GM12875 (cell line): ENCODE results near the gene ADTRP.

Experiments used
- H3K4me3 ChIP-seq: one replicate; pipeline ENCODE4 v1.5.1; 2011; ENCODE audit warnings: low read depth, low read length, control low read depth
- TF ChIP-seq, protein P1 (sequence below): IDR thresholded peaks from 2 replicates; pipeline ENCODE4 v1.5.1; 2011; ENCODE audit warnings: low read depth, mild to moderate bottlenecking, control low read depth, inconsistent platforms, low read length, moderate library complexity, borderline replicate concordance; ENCODE audit not compliant: insufficient read depth

The ADTRP gene

DNA sequence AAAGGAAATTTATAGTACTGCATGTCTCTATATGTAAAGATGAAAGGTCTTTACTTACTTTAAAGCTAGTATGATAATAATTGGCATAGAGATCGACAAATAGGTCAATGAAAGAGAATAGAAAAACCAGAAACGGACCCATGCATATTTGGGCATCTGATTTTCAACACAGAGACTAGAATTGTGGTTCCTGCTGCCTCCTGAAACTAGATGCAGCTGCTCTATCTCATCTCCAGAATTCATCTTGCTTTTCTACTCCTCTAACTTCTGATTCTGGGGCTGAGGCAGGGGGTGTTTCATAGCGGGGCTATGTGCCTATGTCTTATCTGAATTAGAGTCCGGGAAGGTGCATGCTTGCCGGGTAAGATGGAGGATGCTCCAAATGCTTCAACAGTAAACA is 105.9 kb downstream of the ADTRP start:
- H3K4me3 ChIP-seq, result no peak overlapping the region
- TF ChIP-seq, protein P1, sequence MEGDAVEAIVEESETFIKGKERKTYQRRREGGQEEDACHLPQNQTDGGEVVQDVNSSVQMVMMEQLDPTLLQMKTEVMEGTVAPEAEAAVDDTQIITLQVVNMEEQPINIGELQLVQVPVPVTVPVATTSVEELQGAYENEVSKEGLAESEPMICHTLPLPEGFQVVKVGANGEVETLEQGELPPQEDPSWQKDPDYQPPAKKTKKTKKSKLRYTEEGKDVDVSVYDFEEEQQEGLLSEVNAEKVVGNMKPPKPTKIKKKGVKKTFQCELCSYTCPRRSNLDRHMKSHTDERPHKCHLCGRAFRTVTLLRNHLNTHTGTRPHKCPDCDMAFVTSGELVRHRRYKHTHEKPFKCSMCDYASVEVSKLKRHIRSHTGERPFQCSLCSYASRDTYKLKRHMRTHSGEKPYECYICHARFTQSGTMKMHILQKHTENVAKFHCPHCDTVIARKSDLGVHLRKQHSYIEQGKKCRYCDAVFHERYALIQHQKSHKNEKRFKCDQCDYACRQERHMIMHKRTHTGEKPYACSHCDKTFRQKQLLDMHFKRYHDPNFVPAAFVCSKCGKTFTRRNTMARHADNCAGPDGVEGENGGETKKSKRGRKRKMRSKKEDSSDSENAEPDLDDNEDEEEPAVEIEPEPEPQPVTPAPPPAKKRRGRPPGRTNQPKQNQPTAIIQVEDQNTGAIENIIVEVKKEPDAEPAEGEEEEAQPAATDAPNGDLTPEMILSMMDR, result no peak

DNA sequence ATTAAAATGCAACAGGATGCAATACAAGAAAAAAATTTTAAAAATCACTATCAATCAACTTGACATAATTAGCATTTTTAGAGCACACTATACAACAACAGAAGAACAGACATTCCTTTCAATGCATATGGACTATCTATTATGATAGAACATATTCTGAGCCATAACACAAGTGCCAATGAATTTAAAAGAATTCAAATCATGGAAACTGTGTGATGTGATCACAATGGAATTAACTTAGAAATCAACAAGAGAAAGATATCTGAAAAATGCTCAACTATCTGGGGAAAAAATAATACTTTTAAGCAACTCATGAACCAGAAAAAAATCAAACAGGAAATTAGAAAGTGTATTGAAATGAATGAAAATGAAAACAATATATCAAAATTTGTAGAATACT is 106.3 kb downstream of the ADTRP start:
- TF ChIP-seq, protein P1, result no peak
- no peak overlapping the region for H3K4me3 ChIP-seq

DNA sequence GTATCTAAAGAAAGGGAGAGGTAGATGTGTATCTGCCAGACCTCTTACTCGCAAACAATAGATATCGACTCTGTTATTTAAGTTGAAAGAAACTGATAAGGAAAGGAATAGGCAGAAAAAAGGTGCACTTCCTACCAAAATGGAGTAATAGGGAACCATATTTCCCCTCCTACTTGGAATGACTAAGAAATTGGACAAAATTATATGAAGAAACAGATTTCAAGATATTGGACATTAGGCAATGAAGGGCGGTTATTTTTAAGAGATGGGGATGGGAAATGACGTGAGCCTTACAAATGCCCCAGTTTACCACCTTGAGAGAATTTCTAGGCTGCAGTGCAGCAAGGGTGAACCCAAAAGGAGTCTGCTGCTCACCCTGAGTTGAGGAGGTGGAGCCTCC is 108.9 kb downstream of the ADTRP start:
- TF ChIP-seq, protein P1, result no peak
- no peak overlapping the region for H3K4me3 ChIP-seq

DNA sequence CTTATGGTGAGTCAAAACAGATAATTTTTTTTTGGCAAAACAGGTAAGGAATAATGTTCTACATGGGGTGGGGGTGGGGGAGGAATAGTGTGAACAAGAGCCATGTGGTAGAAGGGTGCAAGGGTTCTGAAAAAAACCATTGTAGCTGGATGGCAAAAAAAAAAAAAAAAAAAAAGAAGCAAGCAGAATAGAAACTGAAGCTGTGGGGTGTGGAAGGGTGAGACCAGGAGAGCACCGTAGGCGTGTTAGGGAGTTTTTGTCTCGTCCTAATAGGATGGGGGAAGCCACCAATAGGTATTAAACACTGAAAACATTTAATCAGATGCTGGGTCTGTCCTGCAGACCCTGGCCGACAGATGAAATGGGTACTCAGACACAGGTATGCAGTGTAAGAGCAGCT is 110.1 kb downstream of the ADTRP start:
- TF ChIP-seq, protein P1, result no peak
- H3K4me3 ChIP-seq, result no peak overlapping the region

DNA sequence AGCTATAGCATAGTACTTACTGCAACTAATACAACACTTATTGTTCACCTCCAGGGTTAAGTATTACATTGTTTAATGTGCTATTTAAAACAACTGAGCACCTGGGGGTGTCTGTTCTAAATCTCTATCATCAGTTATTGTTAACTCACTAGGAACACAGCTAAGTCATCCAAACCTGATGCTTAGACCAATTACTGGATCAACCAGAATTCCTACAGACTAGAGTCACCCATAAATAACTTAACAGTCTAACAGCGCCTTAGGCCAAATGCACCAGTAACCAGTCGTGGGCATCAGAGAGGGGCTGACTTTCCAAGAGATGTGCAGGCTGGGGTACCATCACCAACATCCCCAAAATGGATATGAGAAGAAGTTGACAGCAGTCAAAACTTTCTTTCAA is 110.7 kb downstream of the ADTRP start:
- no peak overlapping the region for H3K4me3 ChIP-seq
- TF ChIP-seq, protein P1, result no peak

DNA sequence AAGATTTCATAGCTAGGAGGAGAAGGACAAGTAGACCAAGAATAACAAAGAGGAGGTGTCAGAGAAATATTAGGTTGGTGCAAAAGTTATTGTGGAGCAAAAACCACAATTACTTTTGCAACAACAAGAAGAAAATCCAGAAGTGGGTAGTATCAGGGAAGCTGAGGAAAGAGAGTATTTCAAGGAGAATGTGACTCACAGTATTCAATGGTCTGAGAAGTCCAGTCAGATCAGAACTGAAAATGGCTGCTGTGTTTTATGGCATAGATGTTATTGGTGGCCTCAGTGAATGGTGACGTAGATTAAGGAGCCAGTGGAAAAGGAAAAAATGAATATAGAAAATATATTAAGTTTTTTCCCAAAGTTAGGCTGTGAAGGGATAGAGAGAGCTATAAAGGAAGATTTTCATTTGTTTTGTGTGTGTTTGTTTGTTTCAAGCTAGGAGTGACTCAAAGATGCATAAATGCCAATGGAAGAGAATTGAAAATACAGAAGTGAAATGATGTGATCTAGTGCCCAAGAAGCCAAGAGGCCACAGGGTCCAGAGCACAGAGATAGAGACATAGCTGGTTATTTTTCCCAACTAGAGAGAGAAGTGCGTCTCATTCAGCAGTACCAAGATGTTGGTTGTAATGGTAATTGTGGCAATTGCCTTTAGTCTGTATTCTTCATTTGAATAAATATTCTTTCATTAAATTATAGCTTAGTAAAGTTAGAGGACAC is 112.8 kb downstream of the ADTRP start:
- TF ChIP-seq, protein P1, result no peak
- no peak overlapping the region for H3K4me3 ChIP-seq
